Activated CD4-positive, CD25-positive, alpha-beta regulatory T cell treated with anti-CD3 and anti-CD28 coated beads, Interleukin-2, amount 50 U/mL, for 16 hours (primary cell): ENCODE results near the gene ADO.
"Not testable (repeated sequence)": the region's sequence is repeated elsewhere in the genome, so short reads cannot be mapped to it uniquely, and the experiment has no call there.

Experiments used
- DNase-seq: peaks from one replicate; pipeline ENCODE4 v3.0.0-alpha.2; 2020; ENCODE audit warnings: low read depth, low spot score

ADO gene

GRCh38 chr10:62804356-62805230 is at the start of gene ADO:
Gene ADO (plus strand): TSS chr10:62804720. CDS start chr10:62805060, 340 bp downstream.
- peak; percentile 68 for DNase-seq

GRCh38 chr10:62754963-62755362 is 49.6 kb upstream of the ADO start:
- no peak for DNase-seq

- DNase-seq = no peak
Observed at GRCh38 chr10:62755662-62756653, 48.6 kb upstream of the ADO start.

- DNase-seq = no peak
Observed at GRCh38 chr10:62759599-62760175, 44.8 kb upstream of the ADO start.

GRCh38 chr10:62760401-62760800 is 44.1 kb upstream of the ADO start:
- DNase-seq = no peak

- no peak for DNase-seq
Observed at GRCh38 chr10:62761115-62761514, 43.4 kb upstream of the ADO start.

- DNase-seq = no peak
Observed at GRCh38 chr10:62763155-62763554, 41.4 kb upstream of the ADO start.

- DNase-seq = no peak
Observed at GRCh38 chr10:62764011-62764410, 40.5 kb upstream of the ADO start.

GRCh38 chr10:62765726-62766125 is 38.8 kb upstream of the ADO start:
- no peak for DNase-seq

GRCh38 chr10:62766386-62766785 is 38.1 kb upstream of the ADO start:
- DNase-seq = no peak

GRCh38 chr10:62769574-62770242 is 34.8 kb upstream of the ADO start:
- DNase-seq = no peak

GRCh38 chr10:62772186-62772974 is 32.1 kb upstream of the ADO start:
- DNase-seq = no peak

- no peak for DNase-seq
Observed at GRCh38 chr10:62778125-62778524, 26.4 kb upstream of the ADO start.

GRCh38 chr10:62779487-62780248 is 24.9 kb upstream of the ADO start:
- DNase-seq = peak; percentile 66

GRCh38 chr10:62784537-62784936 is 20.0 kb upstream of the ADO start:
- not testable (repeated sequence) for DNase-seq

GRCh38 chr10:62788285-62788684 is 16.2 kb upstream of the ADO start:
- DNase-seq = not testable (repeated sequence)

GRCh38 chr10:62788861-62789467 is 15.6 kb upstream of the ADO start:
- no peak for DNase-seq

- no peak for DNase-seq
Observed at GRCh38 chr10:62790019-62790555, 14.4 kb upstream of the ADO start.

GRCh38 chr10:62790571-62790970 is 13.9 kb upstream of the ADO start:
- no peak for DNase-seq
